DOHH2 (cell line): ENCODE data around the gene AFG3L2.

ENCODE experiments used
- CTCF ChIP-seq: fragments of 200-600 bp; sonication (generic); IDR thresholded peaks from one replicate; pipeline ENCODE4 v1.5.1; 2014; ENCODE audit warnings: antibody characterized with exemption, mild to moderate bottlenecking, low read depth, low read length; ENCODE audit not compliant: poor library complexity, severe bottlenecking
- EZH2phosphoT487 ChIP-seq: fragments of 200-600 bp; sonication (generic); IDR thresholded peaks from 2 replicates; pipeline ENCODE4 v1.6.1; 2017; ENCODE audit warnings: borderline replicate concordance, mild to moderate bottlenecking, antibody characterized with exemption, low read length, moderate library complexity, mixed read lengths

DNA sequence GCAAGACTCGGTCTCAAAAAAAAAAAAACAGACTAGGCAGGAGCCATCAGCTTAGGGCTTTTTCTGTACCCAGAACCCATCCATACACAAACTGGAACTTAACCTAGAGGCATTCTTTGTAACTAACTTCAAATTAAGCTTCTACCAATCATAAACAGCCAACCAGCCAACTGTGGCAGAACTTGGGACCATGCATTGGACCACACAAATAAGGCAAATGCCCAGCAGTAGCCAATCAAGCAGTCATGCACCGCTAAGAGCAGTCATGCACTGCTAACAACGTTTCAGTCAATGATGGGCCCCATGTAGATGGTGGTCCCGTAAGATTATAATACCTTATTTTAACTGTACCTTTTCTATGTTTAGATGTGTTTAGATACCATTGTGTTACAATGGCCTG lies 46.3 kb downstream of the AFG3L2 start:
- no peak for TF ChIP-seq EZH2phosphoT487
- TF ChIP-seq CTCF: no peak
